Measurements from ENCODE around the gene IDS.

Gene IDS

DNA sequence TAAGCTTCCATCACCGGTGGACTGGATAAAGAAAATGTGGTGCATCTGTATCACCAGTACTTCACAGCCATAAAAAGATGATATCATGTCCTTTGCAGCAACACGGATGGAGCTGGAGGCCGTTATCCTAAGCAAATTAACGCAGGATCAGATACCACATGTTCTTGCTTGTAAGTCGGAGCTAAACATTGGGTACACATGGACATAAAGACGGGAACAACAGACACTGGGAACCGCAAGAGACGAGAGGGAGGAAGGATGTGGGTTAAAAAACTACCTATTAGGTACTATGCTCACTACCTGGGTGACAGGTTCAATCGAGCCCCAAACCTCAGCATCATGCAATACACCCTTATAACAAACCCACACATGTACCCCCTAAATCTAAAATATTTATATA is 16.3 kb upstream of the IDS start:
- TF ChIP-seq POLR2AphosphoS5 (IDR thresholded peaks at IDR 0.05; ENCODE audit: low read depth, low read length), result no peak
- TF ChIP-seq, protein P1, sequence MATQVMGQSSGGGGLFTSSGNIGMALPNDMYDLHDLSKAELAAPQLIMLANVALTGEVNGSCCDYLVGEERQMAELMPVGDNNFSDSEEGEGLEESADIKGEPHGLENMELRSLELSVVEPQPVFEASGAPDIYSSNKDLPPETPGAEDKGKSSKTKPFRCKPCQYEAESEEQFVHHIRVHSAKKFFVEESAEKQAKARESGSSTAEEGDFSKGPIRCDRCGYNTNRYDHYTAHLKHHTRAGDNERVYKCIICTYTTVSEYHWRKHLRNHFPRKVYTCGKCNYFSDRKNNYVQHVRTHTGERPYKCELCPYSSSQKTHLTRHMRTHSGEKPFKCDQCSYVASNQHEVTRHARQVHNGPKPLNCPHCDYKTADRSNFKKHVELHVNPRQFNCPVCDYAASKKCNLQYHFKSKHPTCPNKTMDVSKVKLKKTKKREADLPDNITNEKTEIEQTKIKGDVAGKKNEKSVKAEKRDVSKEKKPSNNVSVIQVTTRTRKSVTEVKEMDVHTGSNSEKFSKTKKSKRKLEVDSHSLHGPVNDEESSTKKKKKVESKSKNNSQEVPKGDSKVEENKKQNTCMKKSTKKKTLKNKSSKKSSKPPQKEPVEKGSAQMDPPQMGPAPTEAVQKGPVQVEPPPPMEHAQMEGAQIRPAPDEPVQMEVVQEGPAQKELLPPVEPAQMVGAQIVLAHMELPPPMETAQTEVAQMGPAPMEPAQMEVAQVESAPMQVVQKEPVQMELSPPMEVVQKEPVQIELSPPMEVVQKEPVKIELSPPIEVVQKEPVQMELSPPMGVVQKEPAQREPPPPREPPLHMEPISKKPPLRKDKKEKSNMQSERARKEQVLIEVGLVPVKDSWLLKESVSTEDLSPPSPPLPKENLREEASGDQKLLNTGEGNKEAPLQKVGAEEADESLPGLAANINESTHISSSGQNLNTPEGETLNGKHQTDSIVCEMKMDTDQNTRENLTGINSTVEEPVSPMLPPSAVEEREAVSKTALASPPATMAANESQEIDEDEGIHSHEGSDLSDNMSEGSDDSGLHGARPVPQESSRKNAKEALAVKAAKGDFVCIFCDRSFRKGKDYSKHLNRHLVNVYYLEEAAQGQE (IDR thresholded peaks at IDR 0.05; ENCODE audit: insufficient read depth in 1 of 2, low read depth in 2 of 2, low read length in 2 of 2), result no peak
- TF ChIP-seq TAF1 (IDR thresholded peaks at IDR 0.05; ENCODE audit: borderline replicate concordance, insufficient read depth, low read length), result no peak
- no peak for TF ChIP-seq FOXP2 (optimal IDR thresholded peaks at IDR 0.05; ENCODE audit: borderline replicate concordance, extremely low read depth, extremely low read length, insufficient read depth)
- no peak for TF ChIP-seq SIN3A (IDR thresholded peaks at IDR 0.05; ENCODE audit: borderline replicate concordance, insufficient read depth, low read length)

DNA sequence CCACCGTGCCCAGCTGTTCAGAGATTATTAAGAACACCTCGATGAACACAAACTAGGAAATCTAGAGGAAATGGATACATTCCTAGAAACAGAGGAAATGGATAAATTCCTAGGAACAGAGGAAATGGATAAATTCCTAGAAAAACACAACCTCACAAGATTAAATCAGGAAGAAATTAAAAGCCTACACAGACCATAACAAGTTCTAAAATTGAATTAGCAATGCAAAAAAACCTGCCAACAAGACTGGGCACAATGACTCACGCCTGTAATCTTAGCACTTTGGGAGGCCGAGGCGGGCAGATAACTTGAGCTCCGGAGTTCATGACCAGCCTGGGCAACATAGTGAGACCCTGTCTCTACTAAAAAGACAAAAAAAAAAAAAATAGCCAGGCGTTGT is 13.1 kb upstream of the IDS start:
- TF ChIP-seq TAF1 (IDR thresholded peaks at IDR 0.05; ENCODE audit: borderline replicate concordance, insufficient read depth, low read length), result no peak
- TF ChIP-seq, protein P1 (IDR thresholded peaks at IDR 0.05; ENCODE audit: insufficient read depth in 1 of 2, low read depth in 2 of 2, low read length in 2 of 2), result no peak
- no peak for TF ChIP-seq SIN3A (IDR thresholded peaks at IDR 0.05; ENCODE audit: borderline replicate concordance, insufficient read depth, low read length)
- TF ChIP-seq POLR2AphosphoS5 (IDR thresholded peaks at IDR 0.05; ENCODE audit: low read depth, low read length), result no peak
- TF ChIP-seq FOXP2 (optimal IDR thresholded peaks at IDR 0.05; ENCODE audit: borderline replicate concordance, extremely low read depth, extremely low read length, insufficient read depth), result no peak

DNA sequence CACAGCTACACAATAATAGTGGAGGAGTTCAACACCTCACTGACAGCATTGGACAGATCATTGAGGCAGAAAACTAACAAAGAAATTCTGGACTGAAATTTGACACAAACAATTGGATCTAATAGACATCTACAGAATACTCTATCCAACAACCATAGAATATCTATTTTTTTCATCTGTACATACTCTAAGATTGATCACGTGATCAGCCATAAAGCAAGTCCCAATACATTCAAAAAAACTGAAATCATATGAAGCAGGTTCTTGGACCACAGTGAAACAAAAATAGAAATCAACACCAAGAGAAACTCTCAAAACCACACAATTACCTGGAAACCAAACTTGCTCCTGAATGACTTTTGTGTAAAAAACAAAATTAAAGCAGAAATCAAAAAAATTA is 12.2 kb upstream of the IDS start:
- no peak for TF ChIP-seq TAF1 (IDR thresholded peaks at IDR 0.05; ENCODE audit: borderline replicate concordance, insufficient read depth, low read length)
- TF ChIP-seq, protein P1 (IDR thresholded peaks at IDR 0.05; ENCODE audit: insufficient read depth in 1 of 2, low read depth in 2 of 2, low read length in 2 of 2), result no peak
- no peak for TF ChIP-seq FOXP2 (optimal IDR thresholded peaks at IDR 0.05; ENCODE audit: borderline replicate concordance, extremely low read depth, extremely low read length, insufficient read depth)

DNA sequence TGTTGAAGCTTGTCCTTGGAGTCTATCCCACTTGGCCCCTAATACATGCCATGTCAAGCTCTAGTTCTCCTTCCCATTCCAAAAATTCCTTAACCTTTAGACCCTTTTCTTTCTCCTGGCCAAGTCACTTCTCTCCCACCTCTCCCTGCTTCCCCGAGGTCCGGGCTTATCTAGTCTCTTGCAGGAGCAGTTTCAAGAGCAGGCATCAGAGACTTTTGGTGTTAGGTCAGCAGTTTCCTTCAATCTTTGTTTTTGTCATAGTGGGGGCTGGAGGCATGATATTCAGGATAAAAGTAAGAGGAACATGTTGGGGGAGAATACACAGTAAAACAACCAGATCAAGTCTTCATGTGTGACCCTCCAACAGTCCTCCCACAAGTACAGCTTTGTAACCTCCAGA is 11.5 kb upstream of the IDS start:
- TF ChIP-seq TAF1 (IDR thresholded peaks at IDR 0.05; ENCODE audit: borderline replicate concordance, insufficient read depth, low read length) (no peak), FOXP2 (optimal IDR thresholded peaks at IDR 0.05; ENCODE audit: borderline replicate concordance, extremely low read depth, extremely low read length, insufficient read depth) (no peak), SIN3A (IDR thresholded peaks at IDR 0.05; ENCODE audit: borderline replicate concordance, insufficient read depth, low read length) (no peak), POLR2AphosphoS5 (IDR thresholded peaks at IDR 0.05; ENCODE audit: low read depth, low read length) (no peak)
- TF ChIP-seq, protein P1 (IDR thresholded peaks at IDR 0.05; ENCODE audit: insufficient read depth in 1 of 2, low read depth in 2 of 2, low read length in 2 of 2), result no peak

DNA sequence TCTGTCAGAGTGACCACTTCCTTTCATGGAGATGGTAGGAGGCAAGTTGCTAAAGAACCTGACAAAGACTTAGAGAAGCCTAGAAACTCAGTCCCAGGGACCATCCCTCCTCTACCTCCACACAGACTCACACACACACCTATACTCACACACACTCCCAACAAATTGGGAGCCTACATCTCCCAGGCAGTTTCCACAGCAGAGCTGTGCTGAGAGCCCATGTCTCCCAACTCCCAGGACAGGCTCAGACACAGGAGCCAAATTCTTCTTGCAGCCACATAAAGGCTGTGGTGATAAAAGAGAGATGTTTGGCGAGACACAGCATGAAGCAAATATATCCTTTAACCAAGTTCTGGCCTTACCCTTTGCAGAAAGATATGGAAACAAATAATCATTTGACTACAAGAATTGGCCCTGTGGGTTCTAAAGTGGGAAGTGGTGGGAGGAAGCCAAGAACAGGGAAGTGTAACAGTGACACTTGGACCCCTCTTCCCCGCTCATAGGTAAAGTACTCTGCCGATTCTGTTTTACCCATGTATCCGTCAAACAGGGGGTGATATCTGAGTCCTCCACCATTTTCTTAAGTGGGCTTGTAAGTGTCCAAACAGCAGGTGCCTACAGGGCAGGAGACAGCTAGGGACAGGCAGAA is 11.0 kb upstream of the IDS start:
- TF ChIP-seq FOXP2 (optimal IDR thresholded peaks at IDR 0.05; ENCODE audit: borderline replicate concordance, extremely low read depth, extremely low read length, insufficient read depth) (no peak), SIN3A (IDR thresholded peaks at IDR 0.05; ENCODE audit: borderline replicate concordance, insufficient read depth, low read length) (no peak), TAF1 (IDR thresholded peaks at IDR 0.05; ENCODE audit: borderline replicate concordance, insufficient read depth, low read length) (no peak)
- TF ChIP-seq, protein P1 (IDR thresholded peaks at IDR 0.05; ENCODE audit: insufficient read depth in 1 of 2, low read depth in 2 of 2, low read length in 2 of 2), result no peak

All from PFSK-1 (cell line).